Neuronal stem cell (in vitro differentiated cells): ENCODE results near the gene AGBL4.

Experiments used
- DNase-seq: peaks from one replicate; pipeline ENCODE4 v3.0.0-alpha.2; 2013; ENCODE audit warnings: low spot score
- H2AFZ ChIP-seq: one replicate; pipeline ENCODE4 v1.6.1; 2013; ENCODE audit warnings: mild to moderate bottlenecking, low read length, inconsistent platforms
- H2AK5ac ChIP-seq: 2 replicates; pipeline ENCODE4 v1.6.1; 2013; ENCODE audit warnings: low read depth, mild to moderate bottlenecking, inconsistent platforms, low read length, moderate library complexity, mixed read lengths
- H2BK120ac ChIP-seq: 2 replicates; pipeline ENCODE4 v1.6.1; 2013; ENCODE audit warnings: low read depth, mild to moderate bottlenecking, inconsistent platforms, low read length, moderate library complexity, mixed read lengths
- H2BK12ac ChIP-seq: one replicate; pipeline ENCODE4 v1.6.1; 2013; ENCODE audit warnings: low read length, inconsistent platforms
- H2BK15ac ChIP-seq: 2 replicates; pipeline ENCODE4 v1.6.1; 2013; ENCODE audit warnings: mild to moderate bottlenecking, low read length, inconsistent platforms, mixed read lengths
- H2BK5ac ChIP-seq: one replicate; pipeline ENCODE4 v1.6.1; 2013; ENCODE audit warnings: inconsistent platforms, mild to moderate bottlenecking, low read length, moderate library complexity
- H3K14ac ChIP-seq: one replicate; pipeline ENCODE4 v1.6.1; 2013; ENCODE audit warnings: low read length, inconsistent platforms
- H3K18ac ChIP-seq: 2 replicates; pipeline ENCODE4 v1.6.1; 2013; ENCODE audit warnings: low read length, inconsistent platforms
- H3K23ac ChIP-seq: 2 replicates; pipeline ENCODE4 v1.6.1; 2013; ENCODE audit warnings: low read depth, mild to moderate bottlenecking, mixed read lengths, low read length, inconsistent platforms; ENCODE audit not compliant: poor library complexity
- H3K27ac ChIP-seq: replicated peaks from 3 replicates; pipeline ENCODE4 v1.5.1; 2013; ENCODE audit warnings: low read length, inconsistent platforms
- H3K27me3 ChIP-seq, 3 experiments: 2 replicates each; pipeline ENCODE4 v1.6.1; 2013; ENCODE audit warnings: low read length in 3 of 3, mild to moderate bottlenecking in 2 of 3, inconsistent platforms in 1 of 3, low read depth in 1 of 3, mixed read lengths in 1 of 3, moderate library complexity in 1 of 3; ENCODE audit not compliant: control insufficient read depth in 3 of 3, insufficient read depth in 3 of 3
- H3K36me3 ChIP-seq, 2 donors: replicated peaks in 1 of 2; 2 replicates each; pipeline ENCODE4 v1.6.1; 2013; ENCODE audit warnings: low read length in 2 of 2; ENCODE audit not compliant: control insufficient read depth in 2 of 2, insufficient read depth in 2 of 2
- H3K4ac ChIP-seq: 2 replicates; pipeline ENCODE4 v1.6.1; 2013; ENCODE audit warnings: inconsistent platforms, mild to moderate bottlenecking, low read length, moderate library complexity
- H3K4me1 ChIP-seq, 2 donors: 1 replicate in 1 of 2; 2 replicates in 1 of 2; pipeline ENCODE4 v1.6.1; 2013; ENCODE audit warnings: low read length in 2 of 2, low read depth in 1 of 2; ENCODE audit not compliant: control insufficient read depth in 2 of 2, insufficient read depth in 1 of 2
- H3K4me2 ChIP-seq: one replicate; pipeline ENCODE4 v1.6.1; 2013; ENCODE audit warnings: mild to moderate bottlenecking, low read length, inconsistent platforms; ENCODE audit not compliant: insufficient read depth, poor library complexity, severe bottlenecking
- H3K4me3 ChIP-seq, 2 donors: 2 replicates each; pipeline ENCODE4 v1.5.1; 2013; ENCODE audit warnings: low read length in 2 of 2, mild to moderate bottlenecking in 2 of 2, inconsistent platforms in 1 of 2, moderate library complexity in 1 of 2
- H3K79me1 ChIP-seq: one replicate; pipeline ENCODE4 v1.6.1; 2013; ENCODE audit warnings: low read depth, mild to moderate bottlenecking, inconsistent platforms, low read length, moderate library complexity
- H3K9ac ChIP-seq: one replicate; pipeline ENCODE4 v1.6.1; 2013; ENCODE audit warnings: mild to moderate bottlenecking, low read depth, low read length, inconsistent platforms; ENCODE audit not compliant: poor library complexity
- H3K9me3 ChIP-seq, 2 donors: replicated peaks in 1 of 2; 2 replicates each; pipeline versions ENCODE3 to v1.6.1; 2013; ENCODE audit warnings: low read length in 2 of 2, mild to moderate bottlenecking in 2 of 2, inconsistent platforms in 1 of 2, low read depth in 1 of 2, mixed read lengths in 1 of 2, moderate library complexity in 1 of 2; ENCODE audit not compliant: control insufficient read depth in 2 of 2, insufficient read depth in 1 of 2
- H4K8ac ChIP-seq: one replicate; pipeline ENCODE4 v1.6.1; 2013; ENCODE audit warnings: low read depth, mild to moderate bottlenecking, inconsistent platforms, low read length, moderate library complexity
- H4K91ac ChIP-seq: one replicate; pipeline ENCODE4 v1.6.1; 2013; ENCODE audit warnings: low read length, low read depth, mild to moderate bottlenecking, inconsistent platforms; ENCODE audit not compliant: poor library complexity
- WGBS, 2 donors: extraction: QIAGEN DNeasy Blood & Tissue Kit; methylation state at CpG; one replicate each; pipeline ENCODE4 v1.1.7; 2013; ENCODE audit warnings: missing lambda C conversion rate in 2 of 2, mixed read lengths in 1 of 2; ENCODE audit not compliant: insufficient read length in 2 of 2, insufficient replicate concordance in 1 of 2; ENCODE audit errors: extremely low coverage in 2 of 2; 5-methylcytosine and 5-hydroxymethylcytosine counted together

AGBL4 gene

DNA sequence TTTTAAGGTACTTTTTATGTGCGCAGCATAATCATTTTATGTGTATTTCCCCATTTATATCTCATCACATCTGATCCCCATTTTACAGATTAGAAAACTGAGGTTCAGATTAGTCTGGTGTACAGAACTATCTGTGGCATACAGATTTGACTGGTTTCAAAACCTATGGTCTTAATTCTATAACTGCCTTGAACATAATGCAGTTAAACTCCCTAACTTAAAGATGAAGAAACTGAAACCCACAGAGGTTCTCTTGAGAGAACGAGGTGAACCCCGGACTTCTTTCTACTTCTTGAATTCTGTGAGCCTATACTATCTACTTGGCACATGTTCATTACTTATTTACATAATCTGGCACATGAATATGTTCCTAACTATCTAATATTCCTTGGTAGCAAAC is 479.1 kb downstream of the AGBL4 start:
- H2BK15ac ChIP-seq = no peak overlapping the region
- H3K4me3 ChIP-seq = no peak overlapping the region
- no peak overlapping the region for H2BK12ac ChIP-seq
- H2AFZ ChIP-seq = no peak overlapping the region
- DNase-seq = no peak
- no peak overlapping the region for H3K14ac ChIP-seq
- peaks cover 0 to 5% of the 10 kb centered on the region in 2 donors for H3K9me3 ChIP-seq
- H3K4me1 ChIP-seq = no peaks in the 10 kb centered on the region
- no peaks in the 10 kb centered on the region for H3K79me1 ChIP-seq
- no peak overlapping the region for H2BK5ac ChIP-seq
- H4K91ac ChIP-seq = no peak overlapping the region
- no peak overlapping the region for H2AK5ac ChIP-seq
- H3K4ac ChIP-seq = no peak overlapping the region
- no peaks in the 10 kb centered on the region for H3K27me3 ChIP-seq
- no peak overlapping the region for H3K27ac ChIP-seq
- no peaks in the 10 kb centered on the region for H3K36me3 ChIP-seq
- no CpG with 5 or more reads among the region's 3 CpGs for WGBS, 2 donors
- no peak overlapping the region for H4K8ac ChIP-seq
- no peak overlapping the region for H3K23ac ChIP-seq
- H3K9ac ChIP-seq = no peak overlapping the region
- no peak overlapping the region for H3K18ac ChIP-seq
- no peak overlapping the region for H2BK120ac ChIP-seq
- no peak overlapping the region for H3K4me2 ChIP-seq

DNA sequence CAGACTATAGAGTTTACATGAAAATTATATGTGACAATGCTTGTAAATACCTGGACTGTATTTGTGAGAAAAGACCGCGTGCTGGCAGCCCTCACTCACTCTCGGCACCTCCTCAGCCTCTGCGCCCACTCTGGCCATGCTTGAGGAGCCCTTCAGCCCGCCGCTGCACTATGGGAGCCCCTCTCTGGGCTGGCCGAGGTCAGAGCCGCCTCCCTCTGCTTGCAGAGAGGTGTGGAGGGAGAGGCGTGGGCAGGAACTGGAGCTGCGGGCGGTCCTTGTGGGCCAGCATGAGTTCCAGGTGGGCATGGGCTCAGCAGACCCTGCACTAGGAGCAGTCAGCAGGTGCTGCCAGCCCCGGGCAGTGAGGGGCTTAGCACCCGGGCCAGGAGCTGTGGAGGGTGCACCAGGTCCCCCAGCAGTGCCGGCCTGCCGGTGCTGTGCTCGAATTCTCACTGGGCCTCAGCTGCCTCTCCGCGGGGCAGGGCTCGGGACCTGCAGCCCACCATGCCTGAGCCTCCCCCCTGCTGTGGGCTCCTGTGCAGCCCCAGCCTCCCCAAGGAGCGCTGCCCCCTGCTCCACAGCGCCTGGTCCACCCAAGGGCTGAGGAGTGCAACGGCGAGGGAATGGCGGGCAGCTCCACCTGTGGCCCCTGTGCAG is 482.5 kb downstream of the AGBL4 start:
- H2BK12ac ChIP-seq = no peak overlapping the region
- peaks cover 0 to 6% of the 10 kb centered on the region in 2 donors for H3K9me3 ChIP-seq
- no peak overlapping the region for H3K4ac ChIP-seq
- no peak overlapping the region for H3K4me2 ChIP-seq
- no CpG with 5 or more reads among the region's 24 CpGs for whole genome bisulfite sequencing, 2 donors
- H3K23ac ChIP-seq = no peak overlapping the region
- H4K91ac ChIP-seq = no peak overlapping the region
- H3K4me1 ChIP-seq = no peaks in the 10 kb centered on the region
- H3K79me1 ChIP-seq = no peaks in the 10 kb centered on the region
- H3K14ac ChIP-seq = no peak overlapping the region
- H4K8ac ChIP-seq = no peak overlapping the region
- no peak overlapping the region for H3K18ac ChIP-seq
- H2AK5ac ChIP-seq = no peak overlapping the region
- no peak overlapping the region for H2BK15ac ChIP-seq
- no peak overlapping the region for H3K9ac ChIP-seq
- H3K27me3 ChIP-seq = no peaks in the 10 kb centered on the region
- no peak overlapping the region for H2BK120ac ChIP-seq
- H3K36me3 ChIP-seq = no peaks in the 10 kb centered on the region
- no peak for DNase-seq
- no peak overlapping the region for H2BK5ac ChIP-seq
- no peak overlapping the region for H2AFZ ChIP-seq
- H3K27ac ChIP-seq = no peak overlapping the region
- H3K4me3 ChIP-seq = no peak overlapping the region

DNA sequence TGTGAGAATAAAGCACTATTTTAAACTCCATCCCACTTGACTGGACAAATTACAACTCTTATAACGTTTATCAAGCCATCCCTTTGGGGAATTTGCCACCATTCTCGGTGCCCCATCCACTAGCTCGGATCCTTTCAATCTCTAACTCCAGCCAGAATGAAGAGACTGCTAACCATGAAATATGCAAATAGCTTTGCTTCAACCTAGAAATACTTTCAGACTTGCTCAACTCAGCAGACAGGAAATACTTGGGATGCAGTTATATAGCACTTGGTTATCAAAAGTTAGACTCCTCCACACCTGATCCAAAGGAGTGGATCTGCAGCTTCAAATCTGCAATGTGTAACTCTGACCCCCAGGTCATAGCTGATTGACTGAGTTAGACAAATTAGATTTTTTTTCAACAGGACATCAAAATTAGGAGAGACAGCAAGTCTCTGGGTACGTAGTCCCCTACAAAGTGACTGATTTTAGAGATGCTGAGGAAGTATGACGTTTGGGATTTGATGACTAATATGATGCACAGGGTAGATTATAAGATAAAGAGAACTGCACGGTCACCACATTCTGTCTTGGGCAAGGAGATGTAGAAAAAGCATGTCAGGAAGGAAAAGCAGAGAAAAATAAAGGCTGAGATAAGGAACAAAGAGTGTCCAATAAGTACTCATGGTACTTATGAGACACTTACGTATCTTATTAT is 496.0 kb downstream of the AGBL4 start:
- H2BK120ac ChIP-seq = no peak overlapping the region
- H2BK12ac ChIP-seq = no peak overlapping the region
- H3K4me3 ChIP-seq = no peak overlapping the region
- H2BK5ac ChIP-seq = no peak overlapping the region
- WGBS, 2 donors = no CpG with 5 or more reads among the region's 7 CpGs
- H3K23ac ChIP-seq = no peak overlapping the region
- no peaks in the 10 kb centered on the region for H3K27me3 ChIP-seq
- H3K36me3 ChIP-seq = no peaks in the 10 kb centered on the region
- no peak overlapping the region for H2BK15ac ChIP-seq
- H3K4me1 ChIP-seq = no peaks in the 10 kb centered on the region
- H2AFZ ChIP-seq = no peak overlapping the region
- H3K79me1 ChIP-seq = no peaks in the 10 kb centered on the region
- no peak overlapping the region for H4K91ac ChIP-seq
- H3K9ac ChIP-seq = no peak overlapping the region
- no peak for DNase-seq
- no peak overlapping the region for H3K4ac ChIP-seq
- H3K14ac ChIP-seq = no peak overlapping the region
- no peak overlapping the region for H4K8ac ChIP-seq
- H2AK5ac ChIP-seq = no peak overlapping the region
- H3K9me3 ChIP-seq = peaks cover 0 to 2% of the 10 kb centered on the region in 2 donors
- no peak overlapping the region for H3K18ac ChIP-seq
- no peak overlapping the region for H3K27ac ChIP-seq
- H3K4me2 ChIP-seq = no peak overlapping the region

DNA sequence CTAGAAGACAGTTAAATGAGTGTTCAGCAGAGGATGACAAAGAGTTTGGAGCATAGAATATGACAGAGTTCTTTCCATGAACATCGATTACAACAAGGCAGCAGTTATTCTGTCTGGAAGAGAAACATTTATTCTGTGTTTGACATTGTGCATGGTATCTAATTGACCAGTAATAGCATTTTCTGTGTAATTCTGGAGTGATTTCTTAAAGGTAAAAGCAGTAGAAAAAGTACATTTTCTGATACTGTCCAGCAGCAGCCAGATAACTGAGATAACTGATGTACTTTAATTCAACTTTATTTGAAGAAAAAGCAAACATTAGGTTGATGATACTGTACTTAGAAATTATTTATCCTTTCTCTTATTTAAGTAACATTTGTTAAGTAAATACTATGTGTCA is 497.1 kb downstream of the AGBL4 start:
- no peak overlapping the region for H3K4ac ChIP-seq
- no peak overlapping the region for H2BK15ac ChIP-seq
- peaks cover 0 to 2% of the 10 kb centered on the region in 2 donors for H3K9me3 ChIP-seq
- H3K4me3 ChIP-seq = no peak overlapping the region
- no peak overlapping the region for H4K8ac ChIP-seq
- H3K27ac ChIP-seq = no peak overlapping the region
- no peak overlapping the region for H2BK12ac ChIP-seq
- H3K18ac ChIP-seq = no peak overlapping the region
- no peak overlapping the region for H2BK5ac ChIP-seq
- no CpG with 5 or more reads among the region's 1 CpG for WGBS, 2 donors
- no peak overlapping the region for H2AK5ac ChIP-seq
- no peak overlapping the region for H2BK120ac ChIP-seq
- H3K9ac ChIP-seq = no peak overlapping the region
- no peak overlapping the region for H3K4me2 ChIP-seq
- H4K91ac ChIP-seq = no peak overlapping the region
- H3K4me1 ChIP-seq = no peaks in the 10 kb centered on the region
- H3K23ac ChIP-seq = no peak overlapping the region
- no peaks in the 10 kb centered on the region for H3K36me3 ChIP-seq
- no peak for DNase-seq
- no peaks in the 10 kb centered on the region for H3K27me3 ChIP-seq
- no peak overlapping the region for H3K14ac ChIP-seq
- H2AFZ ChIP-seq = no peak overlapping the region
- no peaks in the 10 kb centered on the region for H3K79me1 ChIP-seq
